Measurements from ENCODE around the gene OPRL1.

OPRL1 gene

GRCh38 chr20:64104667-64105451 lies 25.0 kb downstream of the OPRL1 start:
- no peak for TF ChIP-seq CTCF (IDR thresholded peaks at IDR 0.05; ENCODE audit: low read depth, low read length)
- no peaks in the 10 kb centered on the region for H3K36me3 ChIP-seq
- no peak for DNase-seq

GRCh38 chr20:64105846-64106434 lies 26.1 kb downstream of the OPRL1 start:
- Histone ChIP-seq H3K4me3 (ENCODE audit: low read depth, low read length) (no peak overlapping the region), H3K36me3 (no peaks in the 10 kb centered on the region), H3K27ac (no peak overlapping the region), H3K27me3 (ENCODE audit: insufficient read depth, low read depth, severe bottlenecking) (no peaks in the 10 kb centered on the region), H3K9me3 (ENCODE audit: severe bottlenecking) (no peaks in the 10 kb centered on the region)
- no peak for TF ChIP-seq CTCF (IDR thresholded peaks at IDR 0.05; ENCODE audit: low read depth, low read length)
- no peak for DNase-seq

More at GRCh38 chr20:64104667-64105451, 25.0 kb downstream of the OPRL1 start:
- Histone ChIP-seq H3K4me3 (ENCODE audit: low read depth, low read length) (no peak overlapping the region), H3K27ac (no peak overlapping the region), H3K27me3 (ENCODE audit: insufficient read depth, low read depth, severe bottlenecking) (no peaks in the 10 kb centered on the region), H3K9me3 (ENCODE audit: severe bottlenecking) (no peaks in the 10 kb centered on the region)

- Histone ChIP-seq H3K9me3 (ENCODE audit: severe bottlenecking) (no peaks in the 10 kb centered on the region), H3K4me3 (ENCODE audit: low read depth, low read length) (no peak overlapping the region), H3K27ac (no peak overlapping the region), H3K36me3 (no peaks in the 10 kb centered on the region), H3K27me3 (ENCODE audit: insufficient read depth, low read depth, severe bottlenecking) (no peaks in the 10 kb centered on the region)
- no peak for DNase-seq
- no peak for TF ChIP-seq CTCF (IDR thresholded peaks at IDR 0.05; ENCODE audit: low read depth, low read length)
Measured at GRCh38 chr20:64106435-64106961, 26.6 kb downstream of the OPRL1 start.

GRCh38 chr20:64106981-64107735 lies 27.3 kb downstream of the OPRL1 start, which contains the start of gene NPBWR2:
Gene NPBWR2, minus strand, starts transcription at chr20:64107565. Its CDS starts 734 bp downstream, at chr20:64106831.
- Histone ChIP-seq H3K27ac (no peak within 1 kb of the TSS), H3K36me3 (no peaks in the 10 kb centered on the region), H3K4me3 (ENCODE audit: low read depth, low read length) (no peak within 1 kb of the TSS), H3K27me3 (ENCODE audit: insufficient read depth, low read depth, severe bottlenecking) (no peaks in the 10 kb centered on the region), H3K9me3 (ENCODE audit: severe bottlenecking) (no peaks in the 10 kb centered on the region)
- no peak for DNase-seq
- TF ChIP-seq CTCF (IDR thresholded peaks at IDR 0.05; ENCODE audit: low read depth, low read length) = no peak

GRCh38 chr20:64107736-64108457 lies 28.0 kb downstream of the OPRL1 start:
- H3K9me3 ChIP-seq (ENCODE audit: severe bottlenecking) = no peaks in the 10 kb centered on the region
- no peak for DNase-seq
- no peak for TF ChIP-seq CTCF (IDR thresholded peaks at IDR 0.05; ENCODE audit: low read depth, low read length)
- H3K36me3 ChIP-seq = no peaks in the 10 kb centered on the region
- H3K27ac ChIP-seq = no peak overlapping the region
- H3K27me3 ChIP-seq (ENCODE audit: insufficient read depth, low read depth, severe bottlenecking) = no peaks in the 10 kb centered on the region
- no peak overlapping the region for H3K4me3 ChIP-seq (ENCODE audit: low read depth, low read length)

Measured in WERI-Rb-1 (cell line).